ENCODE results near the gene SYNJ2. TPM values are rescaled to one million over a fixed set of nuclear protein-coding genes. Genes with fewer than 3 reads are reported as not detected.

Gene SYNJ2
- total and polyA plus RNA-seq, 2 donors from 2014 or later = 1.7 to 15.8 TPM

DNA sequence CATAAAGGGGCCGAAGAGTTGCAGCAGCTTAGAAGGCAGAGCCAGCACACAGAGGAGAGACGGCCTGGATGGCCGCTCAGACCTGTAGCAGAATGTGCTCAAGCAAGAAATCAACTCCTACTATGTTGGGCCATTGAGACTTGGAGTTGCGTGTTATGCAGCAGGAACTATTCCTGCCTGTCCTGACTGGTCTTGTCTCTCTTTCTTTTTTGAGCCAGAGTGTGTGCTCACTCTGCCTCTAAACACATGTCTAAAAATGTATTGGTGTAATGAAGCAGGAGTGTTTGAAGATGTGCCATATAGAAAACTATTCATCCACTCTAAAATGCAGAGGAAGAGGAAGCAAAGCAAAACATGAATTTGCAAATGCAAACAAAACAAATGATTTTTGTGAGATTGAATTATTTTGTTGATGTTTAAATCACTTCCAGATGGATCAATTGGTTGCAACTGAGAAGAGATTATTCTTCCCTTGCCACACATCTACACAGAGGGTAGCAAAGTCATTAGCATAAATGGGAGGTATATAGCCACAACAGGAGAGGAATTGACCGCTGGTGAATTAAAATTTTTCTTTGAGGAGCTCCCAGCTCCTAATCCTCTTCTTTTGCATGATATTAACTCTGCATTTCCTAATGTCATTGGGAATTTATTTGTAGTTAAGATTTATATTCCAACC lies 20.4 kb upstream of the SYNJ2 start:
- H3K36me3 ChIP-seq (ENCODE audit: control insufficient read depth in 2 of 3, insufficient read depth in 3 of 3, low read length in 3 of 3) = no peaks in the 10 kb centered on the region
- no peaks in the 10 kb centered on the region for H3K27me3 ChIP-seq (ENCODE audit: control insufficient read depth, insufficient read depth, low read length)
- no peak for DNase-seq
- no peaks in the 10 kb centered on the region for H3K4me1 ChIP-seq (ENCODE audit: control insufficient read depth in 2 of 3, insufficient read depth in 2 of 3, low read depth in 1 of 3, low read length in 3 of 3)
- H3K9ac ChIP-seq (ENCODE audit: low read length in 3 of 3) = no peak overlapping the region
- no peak for FAIRE-seq
- H3K27ac ChIP-seq (ENCODE audit: low read depth in 2 of 2, low read length in 2 of 2) = no peak overlapping the region
- intact Hi-C loops (cut with DNase I) = no loop called here
- peaks cover 0 to 26% (median 0%) of the 10 kb centered on the region in 3 donors for H3K9me3 ChIP-seq (ENCODE audit: control insufficient read depth in 2 of 3, insufficient read depth in 1 of 3, low read length in 3 of 3)
- TF ChIP-seq, protein P1, sequence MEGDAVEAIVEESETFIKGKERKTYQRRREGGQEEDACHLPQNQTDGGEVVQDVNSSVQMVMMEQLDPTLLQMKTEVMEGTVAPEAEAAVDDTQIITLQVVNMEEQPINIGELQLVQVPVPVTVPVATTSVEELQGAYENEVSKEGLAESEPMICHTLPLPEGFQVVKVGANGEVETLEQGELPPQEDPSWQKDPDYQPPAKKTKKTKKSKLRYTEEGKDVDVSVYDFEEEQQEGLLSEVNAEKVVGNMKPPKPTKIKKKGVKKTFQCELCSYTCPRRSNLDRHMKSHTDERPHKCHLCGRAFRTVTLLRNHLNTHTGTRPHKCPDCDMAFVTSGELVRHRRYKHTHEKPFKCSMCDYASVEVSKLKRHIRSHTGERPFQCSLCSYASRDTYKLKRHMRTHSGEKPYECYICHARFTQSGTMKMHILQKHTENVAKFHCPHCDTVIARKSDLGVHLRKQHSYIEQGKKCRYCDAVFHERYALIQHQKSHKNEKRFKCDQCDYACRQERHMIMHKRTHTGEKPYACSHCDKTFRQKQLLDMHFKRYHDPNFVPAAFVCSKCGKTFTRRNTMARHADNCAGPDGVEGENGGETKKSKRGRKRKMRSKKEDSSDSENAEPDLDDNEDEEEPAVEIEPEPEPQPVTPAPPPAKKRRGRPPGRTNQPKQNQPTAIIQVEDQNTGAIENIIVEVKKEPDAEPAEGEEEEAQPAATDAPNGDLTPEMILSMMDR (IDR thresholded peaks at IDR 0.05; ENCODE audit: borderline replicate concordance, extremely low read depth, insufficient read depth) = no peak
- no peak overlapping the region for H3K4me3 ChIP-seq (ENCODE audit: low read length in 3 of 3)

DNA sequence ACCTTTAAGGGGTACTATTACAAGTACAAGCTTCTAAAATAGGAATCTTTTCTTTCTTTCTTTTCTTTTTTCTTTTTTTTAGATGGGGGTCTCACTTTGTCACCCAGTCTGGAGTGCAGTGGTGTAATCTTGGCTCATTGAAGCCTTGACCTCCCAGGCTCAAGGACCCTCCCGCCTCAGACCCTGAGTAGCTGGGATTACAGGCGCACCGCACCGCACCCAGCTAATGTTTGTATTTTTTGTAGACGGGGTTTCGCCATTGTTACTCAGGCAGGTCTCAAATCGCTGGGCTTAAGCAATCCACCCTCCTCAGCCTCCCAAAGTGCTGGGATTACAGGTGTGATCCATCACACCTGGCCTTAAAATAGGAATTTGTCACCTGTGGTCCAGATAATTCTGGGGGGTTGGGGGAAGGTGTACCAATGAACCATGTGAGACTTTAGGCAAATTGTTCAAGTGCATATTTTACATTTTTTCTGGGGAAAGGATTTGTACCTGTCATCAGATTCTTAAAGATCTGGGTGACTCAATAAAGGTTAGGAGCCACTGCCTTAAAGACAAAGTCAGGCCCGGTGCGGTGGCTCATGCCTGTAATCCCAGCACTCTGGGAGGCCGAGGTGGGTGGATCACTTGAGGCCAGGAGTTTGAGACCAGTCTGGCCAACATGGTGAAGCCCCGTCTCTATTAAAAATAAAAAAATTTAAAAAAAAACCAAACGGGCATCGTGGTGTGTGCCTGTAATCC lies 19.7 kb upstream of the SYNJ2 start:
- FAIRE-seq = no peak
- intact Hi-C loops (cut with DNase I) = no loop called here

DNA sequence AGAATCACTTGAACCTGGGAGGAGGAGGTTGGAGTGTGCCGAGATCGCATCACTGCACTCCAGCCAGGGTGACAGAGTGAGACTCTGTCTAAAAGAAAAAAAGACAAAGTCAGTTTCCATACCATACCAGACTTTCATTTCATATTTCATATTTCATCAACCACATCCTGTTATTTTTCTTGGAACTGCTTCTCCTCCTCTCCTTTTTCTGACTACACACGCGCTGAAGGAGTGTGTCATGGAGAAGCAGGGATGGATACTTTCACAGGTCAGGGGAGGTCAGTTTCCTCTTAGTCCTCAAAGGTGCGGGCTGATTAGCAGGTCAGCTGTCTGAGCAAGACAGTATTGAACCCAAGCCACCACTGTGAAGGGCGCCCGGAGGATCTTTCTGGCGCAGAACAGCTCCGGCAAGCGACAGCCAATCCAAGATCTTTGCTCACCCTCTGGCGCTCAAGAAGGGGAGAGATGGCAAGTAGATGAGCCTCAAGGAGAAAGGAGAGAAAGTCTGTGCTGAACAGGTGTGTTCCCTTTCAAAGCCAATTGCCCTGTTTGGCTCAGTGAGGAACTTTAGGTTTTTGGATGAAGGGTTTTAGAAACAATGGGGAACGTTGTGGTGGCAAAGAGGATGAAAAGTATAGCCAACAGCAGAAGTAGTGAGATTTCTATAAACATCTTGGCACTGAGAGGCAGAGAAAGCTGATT lies 18.9 kb upstream of the SYNJ2 start:
- Histone ChIP-seq H3K27me3 (ENCODE audit: control insufficient read depth, insufficient read depth, low read length) (no peaks in the 10 kb centered on the region), H3K4me1 (ENCODE audit: control insufficient read depth in 2 of 3, insufficient read depth in 2 of 3, low read depth in 1 of 3, low read length in 3 of 3) (no peaks in the 10 kb centered on the region), H3K27ac (ENCODE audit: low read depth in 2 of 2, low read length in 2 of 2) (no peak overlapping the region), H3K9me3 (ENCODE audit: control insufficient read depth in 2 of 3, insufficient read depth in 1 of 3, low read length in 3 of 3) (peaks cover 0 to 24% (median 0%) of the 10 kb centered on the region in 3 donors), H3K9ac (ENCODE audit: low read length in 3 of 3) (no peak overlapping the region), H3K36me3 (ENCODE audit: control insufficient read depth in 2 of 3, insufficient read depth in 3 of 3, low read length in 3 of 3) (no peaks in the 10 kb centered on the region), H3K4me3 (ENCODE audit: low read length in 3 of 3) (no peak overlapping the region)
- intact Hi-C loops (cut with DNase I) = no loop called here
- DNase-seq (no peak), FAIRE-seq (no peak)
- TF ChIP-seq, protein P1 (IDR thresholded peaks at IDR 0.05; ENCODE audit: borderline replicate concordance, extremely low read depth, insufficient read depth) = no peak

More for the DNA sequence above, 19.7 kb upstream of the SYNJ2 start:
- no peak overlapping the region for H3K9ac ChIP-seq (ENCODE audit: low read length in 3 of 3)
- no peaks in the 10 kb centered on the region for H3K27me3 ChIP-seq (ENCODE audit: control insufficient read depth, insufficient read depth, low read length)
- TF ChIP-seq, protein P1 (IDR thresholded peaks at IDR 0.05; ENCODE audit: borderline replicate concordance, extremely low read depth, insufficient read depth) = no peak
- no peak overlapping the region for H3K27ac ChIP-seq (ENCODE audit: low read depth in 2 of 2, low read length in 2 of 2)
- H3K36me3 ChIP-seq (ENCODE audit: control insufficient read depth in 2 of 3, insufficient read depth in 3 of 3, low read length in 3 of 3) = no peaks in the 10 kb centered on the region
- H3K9me3 ChIP-seq (ENCODE audit: control insufficient read depth in 2 of 3, insufficient read depth in 1 of 3, low read length in 3 of 3) = peaks cover 0 to 26% (median 0%) of the 10 kb centered on the region in 3 donors
- no peaks in the 10 kb centered on the region for H3K4me1 ChIP-seq (ENCODE audit: control insufficient read depth in 2 of 3, insufficient read depth in 2 of 3, low read depth in 1 of 3, low read length in 3 of 3)
- no peak overlapping the region for H3K4me3 ChIP-seq (ENCODE audit: low read length in 3 of 3)
- no peak for DNase-seq

All from kidney (tissue), 14 donors.